Loucy (cell line): ENCODE results near the gene HMGXB4.

Source experiments
- CTCF ChIP-seq: fragments of 200-600 bp; sonication (generic); conservative IDR thresholded peaks from 2 replicates; pipeline ENCODE4 v1.5.1; 2014; ENCODE audit warnings: mild to moderate bottlenecking, antibody characterized with exemption, low read length
- EZH2phosphoT487 ChIP-seq: fragments of 200-600 bp; IDR thresholded peaks from 2 replicates; pipeline ENCODE4 v1.6.1; 2018; ENCODE audit warnings: antibody characterized with exemption, mild to moderate bottlenecking, moderate library complexity, borderline replicate concordance

GRCh38 chr22:35209203-35209602 is 48.1 kb upstream of the HMGXB4 start:
- TF ChIP-seq CTCF (no peak), EZH2phosphoT487 (no peak)
